Measurements from ENCODE around the gene NFKBIL1.

DNA sequence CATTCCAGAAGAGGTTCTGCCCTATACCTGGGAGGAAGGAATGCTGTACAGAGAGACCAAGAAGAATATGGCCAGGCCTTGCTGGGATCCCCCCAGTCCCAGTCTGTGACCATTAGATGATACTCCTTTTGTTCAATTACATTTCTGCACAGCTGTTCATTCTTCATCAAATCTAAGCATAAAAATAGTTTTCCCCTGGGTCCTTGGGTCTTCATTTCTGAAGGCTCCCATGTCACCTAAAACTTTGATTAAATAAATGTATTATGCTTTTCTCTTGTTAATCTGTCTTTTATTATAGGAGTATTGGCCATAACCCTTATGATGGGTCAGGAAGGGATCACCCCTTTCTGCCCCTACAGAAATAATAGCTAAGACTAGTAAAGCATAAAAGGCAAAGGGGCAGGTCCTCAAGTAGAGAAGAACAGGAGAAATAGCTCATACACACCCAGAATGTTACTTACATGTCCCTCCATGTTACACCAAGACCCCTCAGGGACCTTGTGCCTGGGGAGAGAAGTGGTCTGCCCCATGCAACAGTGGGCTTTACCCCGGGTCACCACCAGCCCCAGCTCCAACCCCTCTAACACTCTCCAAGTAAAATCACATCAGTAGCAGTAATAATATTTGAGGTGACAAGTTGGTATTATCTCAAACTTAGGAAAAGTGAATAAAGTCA, 22.6 kb downstream of the NFKBIL1 start:
- TF ChIP-seq SPI1 (IDR thresholded peaks at IDR 0.05; ENCODE audit: borderline replicate concordance, low read depth) (no peak), POLR2AphosphoS5 (IDR thresholded peaks at IDR 0.05; ENCODE audit: low read depth) (no peak), GABPA (IDR thresholded peaks at IDR 0.05; ENCODE audit: low read depth) (no peak)
- TF ChIP-seq, protein P1, sequence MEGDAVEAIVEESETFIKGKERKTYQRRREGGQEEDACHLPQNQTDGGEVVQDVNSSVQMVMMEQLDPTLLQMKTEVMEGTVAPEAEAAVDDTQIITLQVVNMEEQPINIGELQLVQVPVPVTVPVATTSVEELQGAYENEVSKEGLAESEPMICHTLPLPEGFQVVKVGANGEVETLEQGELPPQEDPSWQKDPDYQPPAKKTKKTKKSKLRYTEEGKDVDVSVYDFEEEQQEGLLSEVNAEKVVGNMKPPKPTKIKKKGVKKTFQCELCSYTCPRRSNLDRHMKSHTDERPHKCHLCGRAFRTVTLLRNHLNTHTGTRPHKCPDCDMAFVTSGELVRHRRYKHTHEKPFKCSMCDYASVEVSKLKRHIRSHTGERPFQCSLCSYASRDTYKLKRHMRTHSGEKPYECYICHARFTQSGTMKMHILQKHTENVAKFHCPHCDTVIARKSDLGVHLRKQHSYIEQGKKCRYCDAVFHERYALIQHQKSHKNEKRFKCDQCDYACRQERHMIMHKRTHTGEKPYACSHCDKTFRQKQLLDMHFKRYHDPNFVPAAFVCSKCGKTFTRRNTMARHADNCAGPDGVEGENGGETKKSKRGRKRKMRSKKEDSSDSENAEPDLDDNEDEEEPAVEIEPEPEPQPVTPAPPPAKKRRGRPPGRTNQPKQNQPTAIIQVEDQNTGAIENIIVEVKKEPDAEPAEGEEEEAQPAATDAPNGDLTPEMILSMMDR (IDR thresholded peaks at IDR 0.05; ENCODE audit: insufficient read depth, low read length), result no peak
- TF ChIP-seq, protein P2, sequence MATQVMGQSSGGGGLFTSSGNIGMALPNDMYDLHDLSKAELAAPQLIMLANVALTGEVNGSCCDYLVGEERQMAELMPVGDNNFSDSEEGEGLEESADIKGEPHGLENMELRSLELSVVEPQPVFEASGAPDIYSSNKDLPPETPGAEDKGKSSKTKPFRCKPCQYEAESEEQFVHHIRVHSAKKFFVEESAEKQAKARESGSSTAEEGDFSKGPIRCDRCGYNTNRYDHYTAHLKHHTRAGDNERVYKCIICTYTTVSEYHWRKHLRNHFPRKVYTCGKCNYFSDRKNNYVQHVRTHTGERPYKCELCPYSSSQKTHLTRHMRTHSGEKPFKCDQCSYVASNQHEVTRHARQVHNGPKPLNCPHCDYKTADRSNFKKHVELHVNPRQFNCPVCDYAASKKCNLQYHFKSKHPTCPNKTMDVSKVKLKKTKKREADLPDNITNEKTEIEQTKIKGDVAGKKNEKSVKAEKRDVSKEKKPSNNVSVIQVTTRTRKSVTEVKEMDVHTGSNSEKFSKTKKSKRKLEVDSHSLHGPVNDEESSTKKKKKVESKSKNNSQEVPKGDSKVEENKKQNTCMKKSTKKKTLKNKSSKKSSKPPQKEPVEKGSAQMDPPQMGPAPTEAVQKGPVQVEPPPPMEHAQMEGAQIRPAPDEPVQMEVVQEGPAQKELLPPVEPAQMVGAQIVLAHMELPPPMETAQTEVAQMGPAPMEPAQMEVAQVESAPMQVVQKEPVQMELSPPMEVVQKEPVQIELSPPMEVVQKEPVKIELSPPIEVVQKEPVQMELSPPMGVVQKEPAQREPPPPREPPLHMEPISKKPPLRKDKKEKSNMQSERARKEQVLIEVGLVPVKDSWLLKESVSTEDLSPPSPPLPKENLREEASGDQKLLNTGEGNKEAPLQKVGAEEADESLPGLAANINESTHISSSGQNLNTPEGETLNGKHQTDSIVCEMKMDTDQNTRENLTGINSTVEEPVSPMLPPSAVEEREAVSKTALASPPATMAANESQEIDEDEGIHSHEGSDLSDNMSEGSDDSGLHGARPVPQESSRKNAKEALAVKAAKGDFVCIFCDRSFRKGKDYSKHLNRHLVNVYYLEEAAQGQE (IDR thresholded peaks at IDR 0.05; ENCODE audit: insufficient replicate concordance, low read depth), result no peak
